Astrocyte (in vitro differentiated cells and primary cell): ENCODE results near the gene TMEM143. TPM values are rescaled to one million over a fixed set of nuclear protein-coding genes. Genes with fewer than 3 reads are reported as not detected.
A peak's percentile ranks its signal among the peaks of the same experiment; 100 is the strongest.

ENCODE experiments used
- DNase-seq: peaks from one replicate; pipeline ENCODE4 v3.0.0-alpha.2; 2010; ENCODE audit warnings: low read depth
- FAIRE-seq: peaks from 2 replicates; lab custom pipeline; 2011; peaks lifted over from hg19 to GRCh38; lab: Jason Lieb, UNC
- H2AFZ ChIP-seq: 2 replicates; pipeline ENCODE4 v1.6.0; 2012; ENCODE audit warnings: low read depth, low read length, inconsistent platforms
- H3K27ac ChIP-seq: 2 replicates; pipeline ENCODE4 v1.5.1; 2011; ENCODE audit warnings: low read depth, low read length, inconsistent platforms
- H3K27me3 ChIP-seq: 2 replicates; pipeline ENCODE4 v1.6.0; 2011; ENCODE audit warnings: low read length, inconsistent platforms; ENCODE audit not compliant: insufficient read depth
- H3K36me3 ChIP-seq: 2 replicates; pipeline ENCODE4 v1.5.1; 2011; ENCODE audit warnings: low read length, inconsistent platforms; ENCODE audit not compliant: insufficient read depth
- H3K4me1 ChIP-seq: 2 replicates; pipeline ENCODE4 v1.5.1; 2011; ENCODE audit warnings: low read length, inconsistent platforms; ENCODE audit not compliant: insufficient read depth
- H3K4me2 ChIP-seq: 2 replicates; pipeline ENCODE4 v1.6.0; 2012; ENCODE audit warnings: low read length, inconsistent platforms
- H3K4me3 ChIP-seq: 2 replicates; pipeline ENCODE4 v1.5.1; 2011; ENCODE audit warnings: low read depth, mild to moderate bottlenecking, low read length, inconsistent platforms; ENCODE audit not compliant: insufficient read depth
- H3K79me2 ChIP-seq: 2 replicates; pipeline ENCODE4 v1.6.0; 2012; ENCODE audit warnings: mild to moderate bottlenecking, low read length, inconsistent platforms; ENCODE audit not compliant: insufficient read depth
- H3K9ac ChIP-seq: 2 replicates; pipeline ENCODE4 v1.6.0; 2012; ENCODE audit warnings: mild to moderate bottlenecking, low read length, inconsistent platforms
- H3K9me3 ChIP-seq: 2 replicates; pipeline ENCODE4 v1.5.1; 2012; ENCODE audit warnings: low read depth, mild to moderate bottlenecking, low read length, inconsistent platforms; ENCODE audit not compliant: insufficient read depth
- H4K20me1 ChIP-seq: 2 replicates; pipeline ENCODE4 v1.6.0; 2012; ENCODE audit warnings: low read length, inconsistent platforms; ENCODE audit not compliant: insufficient read depth
- H3K27ac Mint-ChIP-seq: one replicate; pipeline ENCODE4 v1.8.0; 2021; ENCODE audit warnings: mild to moderate bottlenecking, mixed read lengths; ENCODE audit not compliant: unreplicated experiment
- H3K27me3 Mint-ChIP-seq: one replicate; pipeline ENCODE4 v1.8.0; 2021; ENCODE audit warnings: low read depth, mixed read lengths; ENCODE audit not compliant: unreplicated experiment
- H3K36me3 Mint-ChIP-seq: one replicate; pipeline ENCODE4 v1.8.0; 2021; ENCODE audit warnings: low read depth, mixed read lengths; ENCODE audit not compliant: unreplicated experiment
- H3K4me1 Mint-ChIP-seq: one replicate; pipeline ENCODE4 v1.8.0; 2021; ENCODE audit warnings: low read depth, mixed read lengths; ENCODE audit not compliant: unreplicated experiment
- H3K4me3 Mint-ChIP-seq: one replicate; pipeline ENCODE4 v1.8.0; 2021; ENCODE audit warnings: mild to moderate bottlenecking, moderate library complexity, mixed read lengths; ENCODE audit not compliant: unreplicated experiment
- H3K9me3 Mint-ChIP-seq: one replicate; pipeline ENCODE4 v1.8.0; 2021; ENCODE audit warnings: mild to moderate bottlenecking, mixed read lengths; ENCODE audit not compliant: unreplicated experiment
- EZH2 ChIP-seq: IDR thresholded peaks from 2 replicates; pipeline ENCODE4 v1.6.1; 2012; ENCODE audit warnings: mild to moderate bottlenecking, low read length, inconsistent platforms; ENCODE audit not compliant: insufficient read depth
- total RNA-seq: library from RNA; stranded (reverse); gene quantifications from 2 replicates; pipeline ENCODE4 v1.2.1, GENCODE V29; 2021
- TF ChIP-seq, protein P1 (sequence below): IDR thresholded peaks from 2 replicates; pipeline ENCODE4 v1.5.1; 2011; ENCODE audit warnings: low read depth, mild to moderate bottlenecking, inconsistent platforms, low read length, moderate library complexity; ENCODE audit not compliant: insufficient read depth

TMEM143 gene
- total RNA-seq, 1 donor from 2014 or later: 8.7 TPM

DNA sequence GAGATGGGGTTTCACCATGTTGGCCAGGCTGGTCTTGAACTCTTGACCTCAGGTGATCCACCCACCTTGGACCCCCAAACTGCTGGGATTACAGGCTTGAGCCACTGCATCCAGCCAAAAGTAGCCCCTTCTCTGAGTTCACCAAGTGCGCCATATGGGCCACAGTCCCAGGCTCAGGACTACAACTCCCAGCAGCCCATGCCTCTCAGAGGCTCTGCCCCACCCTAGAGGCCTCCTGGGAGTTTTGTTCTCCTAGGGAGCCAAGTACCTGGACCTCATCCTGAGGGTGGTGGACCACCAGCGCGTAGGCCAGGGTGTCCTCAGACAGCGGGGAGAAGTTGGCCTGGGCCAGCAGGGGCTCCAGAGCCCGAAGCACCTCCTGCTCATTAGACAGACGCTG, 18.8 kb downstream of the TMEM143 start:
- no peak for FAIRE-seq
- peaks cover 3% of the 10 kb centered on the region for H3K4me1 Mint-ChIP-seq
- Histone ChIP-seq H3K9me3 (no peaks in the 10 kb centered on the region), H3K36me3 (no peaks in the 10 kb centered on the region), H2AFZ (no peak overlapping the region), H3K27me3 (no peaks in the 10 kb centered on the region), H3K4me3 (no peak overlapping the region), H3K27ac (no peak overlapping the region), H3K4me2 (no peak overlapping the region), H3K79me2 (no peaks in the 10 kb centered on the region), H4K20me1 (no peaks in the 10 kb centered on the region), H3K4me1 (no peaks in the 10 kb centered on the region), H3K9ac (no peak overlapping the region)
- H3K9me3 Mint-ChIP-seq: peaks cover 5% of the 10 kb centered on the region
- peaks cover 4% of the 10 kb centered on the region for H3K36me3 Mint-ChIP-seq
- DNase-seq: no peak
- H3K4me3 Mint-ChIP-seq: no peak overlapping the region
- H3K27me3 Mint-ChIP-seq: peaks cover 4% of the 10 kb centered on the region
- TF ChIP-seq, protein P1, sequence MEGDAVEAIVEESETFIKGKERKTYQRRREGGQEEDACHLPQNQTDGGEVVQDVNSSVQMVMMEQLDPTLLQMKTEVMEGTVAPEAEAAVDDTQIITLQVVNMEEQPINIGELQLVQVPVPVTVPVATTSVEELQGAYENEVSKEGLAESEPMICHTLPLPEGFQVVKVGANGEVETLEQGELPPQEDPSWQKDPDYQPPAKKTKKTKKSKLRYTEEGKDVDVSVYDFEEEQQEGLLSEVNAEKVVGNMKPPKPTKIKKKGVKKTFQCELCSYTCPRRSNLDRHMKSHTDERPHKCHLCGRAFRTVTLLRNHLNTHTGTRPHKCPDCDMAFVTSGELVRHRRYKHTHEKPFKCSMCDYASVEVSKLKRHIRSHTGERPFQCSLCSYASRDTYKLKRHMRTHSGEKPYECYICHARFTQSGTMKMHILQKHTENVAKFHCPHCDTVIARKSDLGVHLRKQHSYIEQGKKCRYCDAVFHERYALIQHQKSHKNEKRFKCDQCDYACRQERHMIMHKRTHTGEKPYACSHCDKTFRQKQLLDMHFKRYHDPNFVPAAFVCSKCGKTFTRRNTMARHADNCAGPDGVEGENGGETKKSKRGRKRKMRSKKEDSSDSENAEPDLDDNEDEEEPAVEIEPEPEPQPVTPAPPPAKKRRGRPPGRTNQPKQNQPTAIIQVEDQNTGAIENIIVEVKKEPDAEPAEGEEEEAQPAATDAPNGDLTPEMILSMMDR: no peak
- TF ChIP-seq EZH2: no peak
- H3K27ac Mint-ChIP-seq: no peak overlapping the region

DNA sequence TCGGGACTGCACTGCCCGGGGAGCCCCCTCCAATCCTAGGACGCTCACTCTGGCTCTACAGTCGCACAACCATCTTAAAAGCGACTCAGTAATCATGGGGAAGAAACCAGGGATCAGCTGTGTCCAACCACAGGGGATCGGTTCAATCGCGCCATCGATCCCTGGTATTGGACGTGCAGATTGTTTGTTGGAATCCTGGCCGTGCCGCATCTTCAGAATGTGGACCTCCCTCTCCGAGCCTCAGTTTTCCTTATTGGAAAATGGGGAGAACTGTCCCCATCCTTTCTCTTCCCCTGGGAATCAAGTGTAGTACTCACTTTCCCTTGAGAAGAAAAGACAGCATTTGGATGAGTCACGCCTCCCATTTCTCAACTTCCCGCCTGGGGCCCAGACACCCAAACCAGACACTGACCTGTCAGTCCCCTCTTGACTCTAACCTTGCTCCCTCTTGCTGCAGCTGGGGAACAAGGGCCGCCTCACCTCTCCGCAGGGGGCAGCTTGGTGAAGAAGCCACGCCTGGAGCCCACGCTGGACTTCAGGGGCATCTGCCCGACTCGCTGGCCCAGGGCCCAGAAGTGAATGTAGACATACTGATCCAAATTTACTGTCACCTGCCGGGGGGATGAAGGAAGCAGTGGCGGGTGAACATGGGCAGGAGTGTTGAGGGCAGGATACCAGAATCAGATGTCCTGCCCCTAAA, 20.7 kb downstream of the TMEM143 start:
- Mint-ChIP-seq H3K36me3 (peaks cover 4% of the 10 kb centered on the region), H3K27me3 (peaks cover 16% of the 10 kb centered on the region)
- no peak for FAIRE-seq

DNA sequence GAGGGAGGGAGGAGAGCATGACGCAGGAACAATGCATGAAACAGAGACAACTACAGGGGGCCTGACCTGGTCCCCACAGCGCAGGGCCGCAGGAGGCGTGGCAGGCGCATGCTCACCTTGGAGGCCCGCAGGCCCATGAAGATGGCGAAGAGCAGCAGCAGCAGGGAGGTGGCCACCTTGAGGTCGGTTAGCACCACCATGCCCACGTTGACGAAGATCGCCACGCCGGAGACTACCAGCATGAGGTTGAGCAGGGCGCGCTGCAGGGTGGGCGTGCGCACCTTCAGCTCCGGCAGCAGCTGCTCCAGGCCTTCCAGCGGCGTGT, 21.4 kb downstream of the TMEM143 start:
- no peaks in the 10 kb centered on the region for H3K4me1 ChIP-seq
- no peaks in the 10 kb centered on the region for H4K20me1 ChIP-seq
- peaks cover 5% of the 10 kb centered on the region for H3K9me3 Mint-ChIP-seq
- H3K27ac Mint-ChIP-seq: no peak overlapping the region
- FAIRE-seq (no peak), DNase-seq (no peak)
- no peak overlapping the region for H3K4me3 Mint-ChIP-seq
- no peak overlapping the region for H3K9ac ChIP-seq
- H3K4me3 ChIP-seq: no peak overlapping the region
- peaks cover 4% of the 10 kb centered on the region for H3K36me3 Mint-ChIP-seq
- no peaks in the 10 kb centered on the region for H3K27me3 ChIP-seq
- H3K4me2 ChIP-seq: no peak overlapping the region
- H3K36me3 ChIP-seq: no peaks in the 10 kb centered on the region
- H3K27me3 Mint-ChIP-seq: peaks cover 16% of the 10 kb centered on the region
- no peak for TF ChIP-seq EZH2
- TF ChIP-seq, protein P1: no peak
- no peaks in the 10 kb centered on the region for H3K79me2 ChIP-seq
- H3K9me3 ChIP-seq: no peaks in the 10 kb centered on the region
- H3K27ac ChIP-seq: no peak overlapping the region
- H2AFZ ChIP-seq: no peak overlapping the region
- no peaks in the 10 kb centered on the region for H3K4me1 Mint-ChIP-seq

More for the DNA sequence above, 20.7 kb downstream of the TMEM143 start:
- Histone ChIP-seq H2AFZ (no peak overlapping the region), H3K36me3 (no peaks in the 10 kb centered on the region), H3K27ac (no peak overlapping the region), H3K27me3 (no peaks in the 10 kb centered on the region), H3K9me3 (no peaks in the 10 kb centered on the region), H3K79me2 (no peaks in the 10 kb centered on the region), H3K4me1 (no peaks in the 10 kb centered on the region), H4K20me1 (no peaks in the 10 kb centered on the region), H3K9ac (no peak overlapping the region), H3K4me3 (no peak overlapping the region), H3K4me2 (no peak overlapping the region)
- Mint-ChIP-seq H3K27ac (no peak overlapping the region), H3K9me3 (peaks cover 5% of the 10 kb centered on the region), H3K4me3 (no peak overlapping the region), H3K4me1 (no peaks in the 10 kb centered on the region)
- no peak for TF ChIP-seq EZH2
- DNase-seq: peak; percentile 14
